B cell (primary cell): ENCODE data around the gene LIPK.

Experiments
- CTCF ChIP-seq: fragments of 200-600 bp; IDR thresholded peaks from one replicate; pipeline ENCODE4 v1.8.0; 2022; ENCODE audit warnings: antibody characterized with exemption, mild to moderate bottlenecking
- EZH2 ChIP-seq: IDR thresholded peaks from 2 replicates; pipeline ENCODE4 v1.6.1; 2012; ENCODE audit warnings: borderline replicate concordance, low read depth, mild to moderate bottlenecking, moderate library complexity, low read length; ENCODE audit not compliant: insufficient read depth, poor library complexity, severe bottlenecking

- TF ChIP-seq CTCF (no peak), EZH2 (no peak)
These were observed 34.0 kb upstream of the LIPK start for GRCh38 chr10:88672041-88672440.
